ENCODE results near the gene PFKM.
"Not testable (repeated sequence)": the region's sequence is repeated elsewhere in the genome, so short reads cannot be mapped to it uniquely, and the experiment has no call there.

Gene PFKM

DNA sequence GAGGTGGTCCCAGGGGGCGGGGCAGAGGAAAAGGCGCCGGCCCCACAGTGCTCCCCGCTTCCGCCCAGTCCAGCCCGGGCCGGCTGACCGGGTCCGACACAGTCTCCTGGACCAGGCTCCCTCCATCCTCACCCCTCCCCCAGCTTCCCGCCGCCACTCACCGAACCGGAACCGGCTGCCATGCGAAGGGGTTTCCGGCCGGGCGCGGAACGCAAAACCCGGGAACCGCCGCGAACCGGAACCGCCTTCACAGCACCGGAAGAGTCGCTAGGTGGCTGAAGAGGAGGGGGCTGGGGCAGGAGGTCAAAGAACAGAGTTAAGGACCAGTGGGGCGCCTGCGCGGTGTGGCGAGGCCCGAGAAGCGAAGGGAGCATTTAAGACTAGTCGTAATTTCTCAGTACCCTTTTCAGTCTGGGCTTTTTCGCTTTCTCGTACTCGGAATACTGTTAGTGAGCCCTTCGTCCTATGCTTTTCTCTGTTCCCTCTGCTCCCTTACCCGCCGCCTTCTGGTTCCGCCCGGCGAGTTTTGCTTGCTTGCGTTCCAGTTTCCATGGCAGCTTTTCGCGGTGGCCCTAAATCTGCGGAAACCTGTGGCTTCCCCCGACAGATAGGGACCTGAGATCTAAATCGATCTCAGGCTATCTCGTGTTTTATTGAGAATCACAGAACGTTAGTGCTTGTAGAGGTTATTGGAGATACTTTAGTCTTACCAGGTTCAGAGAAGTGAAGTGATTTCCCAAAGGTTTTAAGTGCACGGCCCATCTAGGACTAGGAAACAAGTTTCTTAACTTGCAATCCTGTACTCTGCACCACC, 13.1 kb upstream of the PFKM start, which contains the start of gene SENP1:
Gene SENP1, minus strand, starts transcription at position 213 of the 814 bp plus-strand sequence. CDS start 4,607 bp downstream, outside the sequence.
- in situ Hi-C loops (cut with HindIII; ENCODE audit: low pct_ligation_motif_present, low sequenced_read_pairs), result no loop called here
- DNase-seq, result peak; percentile 78
- Histone ChIP-seq H3K36me3 (replicated peaks) (no peaks in the 10 kb centered on the region), H3K27me3 (replicated peaks) (no peaks in the 10 kb centered on the region), H3K4me3 (ENCODE audit: low read depth, low read length) (peak within 1 kb of the TSS; percentile 89), H3K27ac (peak within 1 kb of the TSS; percentile 96)
- TF ChIP-seq, protein P1, sequence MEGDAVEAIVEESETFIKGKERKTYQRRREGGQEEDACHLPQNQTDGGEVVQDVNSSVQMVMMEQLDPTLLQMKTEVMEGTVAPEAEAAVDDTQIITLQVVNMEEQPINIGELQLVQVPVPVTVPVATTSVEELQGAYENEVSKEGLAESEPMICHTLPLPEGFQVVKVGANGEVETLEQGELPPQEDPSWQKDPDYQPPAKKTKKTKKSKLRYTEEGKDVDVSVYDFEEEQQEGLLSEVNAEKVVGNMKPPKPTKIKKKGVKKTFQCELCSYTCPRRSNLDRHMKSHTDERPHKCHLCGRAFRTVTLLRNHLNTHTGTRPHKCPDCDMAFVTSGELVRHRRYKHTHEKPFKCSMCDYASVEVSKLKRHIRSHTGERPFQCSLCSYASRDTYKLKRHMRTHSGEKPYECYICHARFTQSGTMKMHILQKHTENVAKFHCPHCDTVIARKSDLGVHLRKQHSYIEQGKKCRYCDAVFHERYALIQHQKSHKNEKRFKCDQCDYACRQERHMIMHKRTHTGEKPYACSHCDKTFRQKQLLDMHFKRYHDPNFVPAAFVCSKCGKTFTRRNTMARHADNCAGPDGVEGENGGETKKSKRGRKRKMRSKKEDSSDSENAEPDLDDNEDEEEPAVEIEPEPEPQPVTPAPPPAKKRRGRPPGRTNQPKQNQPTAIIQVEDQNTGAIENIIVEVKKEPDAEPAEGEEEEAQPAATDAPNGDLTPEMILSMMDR (IDR thresholded peaks at IDR 0.05; ENCODE audit: low read depth, low read length, missing control alignments), result peak; percentile 26

DNA sequence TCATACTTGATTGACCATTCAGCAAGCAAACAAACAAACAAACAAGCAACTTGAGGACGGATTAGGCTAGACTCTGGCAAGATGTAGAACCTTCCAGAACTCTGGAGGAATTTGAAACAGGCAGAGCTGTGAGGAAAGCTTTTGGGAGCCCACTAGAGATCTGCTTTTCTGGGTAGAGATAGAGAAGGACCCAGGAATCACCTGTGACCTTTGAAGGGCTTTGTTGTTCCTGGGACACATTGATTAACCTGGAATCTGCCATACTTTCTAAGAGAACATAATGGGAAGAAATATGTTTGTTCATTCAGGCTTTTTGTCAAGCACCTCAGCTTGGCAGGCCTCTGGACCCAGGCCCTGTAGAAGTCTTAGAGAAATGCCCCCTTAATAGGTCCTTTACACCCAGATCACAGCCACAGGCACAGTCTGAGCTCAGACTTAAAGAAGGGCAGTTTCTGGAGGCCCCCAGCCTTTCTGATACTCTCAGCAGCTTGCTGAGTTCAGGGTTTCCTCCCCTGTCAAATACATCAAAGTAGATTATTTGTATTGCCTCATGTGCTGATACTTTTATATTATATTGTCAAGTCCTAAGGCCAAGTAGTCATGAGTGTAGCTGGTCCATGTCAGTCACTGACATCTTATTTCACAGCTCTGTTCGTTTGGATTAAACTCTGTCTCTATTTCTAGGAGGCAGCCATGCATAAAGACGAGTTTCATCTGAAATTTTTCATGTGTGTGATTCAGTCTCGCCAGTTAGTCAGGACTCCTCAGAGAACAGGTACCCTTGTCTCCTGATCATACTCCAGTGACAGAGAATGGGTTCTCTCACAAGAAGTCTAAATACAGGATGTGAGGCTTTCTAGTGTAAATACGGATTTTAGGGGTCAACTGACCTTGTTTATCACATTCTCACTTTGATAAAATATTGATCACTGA, 12.2 kb upstream of the PFKM start:
- H3K27me3 ChIP-seq (replicated peaks), result no peaks in the 10 kb centered on the region
- no peaks in the 10 kb centered on the region for H3K36me3 ChIP-seq (replicated peaks)
- H3K4me3 ChIP-seq (ENCODE audit: low read depth, low read length), result peak overlapping the region; percentile 89
- peak overlapping the region; percentile 96 for H3K27ac ChIP-seq
- in situ Hi-C loops (cut with HindIII; ENCODE audit: low pct_ligation_motif_present, low sequenced_read_pairs), result no loop called here
- DNase-seq, result no peak
- TF ChIP-seq, protein P1 (IDR thresholded peaks at IDR 0.05; ENCODE audit: low read depth, low read length, missing control alignments), result no peak

DNA sequence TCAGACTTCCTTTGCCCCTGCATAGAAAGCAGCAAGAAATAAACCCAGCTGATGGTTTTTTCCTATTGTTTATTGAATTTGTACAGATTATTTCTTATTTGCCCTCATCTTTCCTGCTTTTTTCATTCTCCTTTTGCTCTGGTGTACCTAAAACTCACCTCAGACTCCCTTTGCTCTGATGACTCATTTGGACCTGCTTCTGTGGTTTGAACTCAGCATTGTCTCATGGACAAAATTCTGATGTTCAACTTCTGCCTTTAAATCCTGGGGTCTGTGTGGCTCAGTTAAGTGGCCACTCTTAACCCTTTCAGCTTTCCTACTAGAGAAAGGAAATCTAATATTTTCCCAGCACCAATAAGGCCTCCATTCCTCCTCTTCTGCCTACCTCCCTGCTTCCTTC, 9.7 kb upstream of the PFKM start:
- Histone ChIP-seq H3K27ac (no peak overlapping the region), H3K36me3 (replicated peaks) (no peaks in the 10 kb centered on the region), H3K4me3 (ENCODE audit: low read depth, low read length) (no peak overlapping the region), H3K27me3 (replicated peaks) (no peaks in the 10 kb centered on the region)
- TF ChIP-seq, protein P1 (IDR thresholded peaks at IDR 0.05; ENCODE audit: low read depth, low read length, missing control alignments), result no peak
- DNase-seq, result no peak
- in situ Hi-C loops (cut with HindIII; ENCODE audit: low pct_ligation_motif_present, low sequenced_read_pairs), result no loop called here

DNA sequence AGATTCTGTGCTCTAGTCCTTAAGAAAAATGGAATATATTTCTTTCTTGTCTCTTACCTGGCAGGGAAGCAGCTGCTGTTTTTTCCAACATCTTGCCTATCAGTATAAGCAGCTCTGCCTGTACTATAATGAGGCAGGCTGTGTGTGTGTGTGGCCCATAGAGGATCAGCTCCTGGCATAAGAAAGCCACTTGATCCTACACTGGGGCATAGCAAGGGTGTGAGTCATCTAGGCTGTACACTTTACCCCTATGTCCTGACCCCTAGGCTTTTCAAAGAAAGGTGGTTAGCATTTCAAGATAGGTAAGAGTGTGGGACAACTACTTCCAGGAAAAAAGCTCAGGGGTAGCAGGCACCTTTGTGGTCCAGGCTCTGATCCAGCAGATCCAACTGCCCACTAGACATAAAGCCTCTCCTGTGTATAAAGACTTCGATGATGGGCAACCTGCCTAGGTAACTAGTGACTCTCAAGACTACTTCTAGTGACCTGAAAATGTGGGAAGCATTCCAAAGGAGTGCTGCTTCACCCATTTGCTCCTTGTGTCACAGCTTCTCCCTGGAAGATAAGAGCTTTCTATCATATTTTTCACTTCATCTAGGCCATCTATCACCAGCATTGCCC, 8.4 kb upstream of the PFKM start:
- H3K27me3 ChIP-seq (replicated peaks), result no peaks in the 10 kb centered on the region
- TF ChIP-seq, protein P1 (IDR thresholded peaks at IDR 0.05; ENCODE audit: low read depth, low read length, missing control alignments), result no peak
- no peak overlapping the region for H3K27ac ChIP-seq
- H3K4me3 ChIP-seq (ENCODE audit: low read depth, low read length), result no peak overlapping the region
- no peaks in the 10 kb centered on the region for H3K36me3 ChIP-seq (replicated peaks)
- no peak for DNase-seq
- in situ Hi-C loops (cut with HindIII; ENCODE audit: low pct_ligation_motif_present, low sequenced_read_pairs), result no loop called here

DNA sequence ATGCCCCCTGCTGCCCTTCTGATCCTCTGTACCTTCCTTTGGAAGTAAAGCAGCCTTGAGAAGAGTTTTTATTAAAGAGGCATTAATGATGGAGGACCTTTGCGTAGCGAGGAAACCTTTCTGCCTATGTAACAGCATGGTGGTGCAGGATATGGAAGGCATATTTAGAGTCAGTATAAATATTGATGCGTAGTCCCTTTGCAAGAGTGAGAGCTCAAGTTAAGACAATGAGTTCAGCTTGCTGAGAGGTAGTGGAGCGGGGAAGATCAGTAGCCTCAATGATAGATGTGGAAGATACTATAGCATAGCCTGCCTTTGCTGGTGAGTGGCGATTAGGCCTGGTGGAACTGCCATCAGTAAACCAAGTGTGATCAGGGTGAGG, 7.9 kb upstream of the PFKM start:
- H3K4me3 ChIP-seq (ENCODE audit: low read depth, low read length); H3K27ac ChIP-seq; in situ Hi-C loops (cut with HindIII; ENCODE audit: low pct_ligation_motif_present, low sequenced_read_pairs); DNase-seq; H3K36me3 ChIP-seq (replicated peaks); H3K27me3 ChIP-seq (replicated peaks): not testable (repeated sequence)

DNA sequence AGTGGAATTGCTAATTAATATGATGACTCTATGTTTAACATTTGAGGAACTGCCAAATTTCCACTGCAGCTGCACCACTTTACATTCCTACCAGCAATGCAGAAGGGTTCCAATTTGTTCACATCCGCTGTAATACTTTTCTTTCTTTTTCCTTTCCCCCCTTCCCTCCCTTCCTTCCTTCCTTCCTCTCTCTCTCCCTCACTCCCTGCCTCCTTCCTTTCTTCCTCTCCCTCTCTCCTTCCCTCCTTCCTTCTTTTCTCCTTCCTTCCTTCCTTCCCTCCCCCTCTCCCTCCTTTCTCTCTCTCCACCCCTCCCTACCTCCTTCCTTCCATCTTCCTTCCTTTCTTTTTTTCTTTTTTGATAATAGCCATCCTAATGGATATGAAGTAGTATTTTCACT, 3.2 kb upstream of the PFKM start:
- TF ChIP-seq, protein P1 (IDR thresholded peaks at IDR 0.05; ENCODE audit: low read depth, low read length, missing control alignments), result no peak
- Histone ChIP-seq H3K36me3 (replicated peaks) (no peaks in the 10 kb centered on the region), H3K4me3 (ENCODE audit: low read depth, low read length) (no peak overlapping the region), H3K27me3 (replicated peaks) (no peaks in the 10 kb centered on the region), H3K27ac (no peak overlapping the region)
- in situ Hi-C loops (cut with HindIII; ENCODE audit: low pct_ligation_motif_present, low sequenced_read_pairs), result no loop called here
- no peak for DNase-seq

Data from brain microvascular endothelial cell (primary cell).